GM23338 (cell line): Measurements from ENCODE around the gene EXOSC5.

Experiments used
- CREB1 ChIP-seq: fragments of 250-450 bp; sonication (Bioruptor Pico); IDR thresholded peaks from 2 replicates; pipeline ENCODE4 v1.5.0; 2020; ENCODE audit warnings: low read depth, mild to moderate bottlenecking, moderate library complexity
- POLR2AphosphoS5 ChIP-seq: IDR thresholded peaks from 2 replicates; pipeline ENCODE4 v1.6.1; 2016; ENCODE audit warnings: antibody characterized with exemption, low read depth
- TF ChIP-seq, protein P1 (sequence below), 2 experiments: fragments of 200-600 bp in 1 of 2; sonication (generic) in 1 of 2; conservative IDR thresholded peaks; 2 replicates each; pipeline versions ENCODE4 v1.5.1 to v1.6.1; 2016 to 2017; ENCODE audit warnings: antibody characterized with exemption in 2 of 2, low read depth in 2 of 2, mild to moderate bottlenecking in 2 of 2, moderate library complexity in 1 of 2

- TF ChIP-seq POLR2AphosphoS5 = no peak
- TF ChIP-seq, protein P1, sequence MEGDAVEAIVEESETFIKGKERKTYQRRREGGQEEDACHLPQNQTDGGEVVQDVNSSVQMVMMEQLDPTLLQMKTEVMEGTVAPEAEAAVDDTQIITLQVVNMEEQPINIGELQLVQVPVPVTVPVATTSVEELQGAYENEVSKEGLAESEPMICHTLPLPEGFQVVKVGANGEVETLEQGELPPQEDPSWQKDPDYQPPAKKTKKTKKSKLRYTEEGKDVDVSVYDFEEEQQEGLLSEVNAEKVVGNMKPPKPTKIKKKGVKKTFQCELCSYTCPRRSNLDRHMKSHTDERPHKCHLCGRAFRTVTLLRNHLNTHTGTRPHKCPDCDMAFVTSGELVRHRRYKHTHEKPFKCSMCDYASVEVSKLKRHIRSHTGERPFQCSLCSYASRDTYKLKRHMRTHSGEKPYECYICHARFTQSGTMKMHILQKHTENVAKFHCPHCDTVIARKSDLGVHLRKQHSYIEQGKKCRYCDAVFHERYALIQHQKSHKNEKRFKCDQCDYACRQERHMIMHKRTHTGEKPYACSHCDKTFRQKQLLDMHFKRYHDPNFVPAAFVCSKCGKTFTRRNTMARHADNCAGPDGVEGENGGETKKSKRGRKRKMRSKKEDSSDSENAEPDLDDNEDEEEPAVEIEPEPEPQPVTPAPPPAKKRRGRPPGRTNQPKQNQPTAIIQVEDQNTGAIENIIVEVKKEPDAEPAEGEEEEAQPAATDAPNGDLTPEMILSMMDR (conservative IDR thresholded peaks at IDR 0.05; ENCODE audit: low read depth in 2 of 2) = no peak
- TF ChIP-seq CREB1 (CRISPR knock-in tag) = no peak
These were observed 46.3 kb downstream of the EXOSC5 start for GRCh38 chr19:41350735-41351338.
